AG04449 (cell line): ENCODE results near the gene HOXD12.

ENCODE experiments used
- CTCF ChIA-PET: fragments of 350-600 bp; formaldehyde crosslinking; extraction: SDS; loops from one replicate; lab custom pipeline; 2021; ENCODE audit warnings: antibody characterized with exemption; lab: Yijun Ruan, JAX
- POLR2A ChIA-PET: fragments of 400-600, 350-600 bp; formaldehyde crosslinking; extraction: SDS; loops from one replicate; lab custom pipeline; 2020; ENCODE audit warnings: antibody characterized with exemption, inconsistent platforms; lab: Yijun Ruan, JAX
- DNase-seq: peaks from one replicate; pipeline ENCODE4 v3.0.0-alpha.2; 2010; ENCODE audit warnings: low read depth, low spot score
- H3K4me3 ChIP-seq: 2 replicates; pipeline ENCODE4 v1.5.1; 2011; ENCODE audit warnings: low read depth, mild to moderate bottlenecking, control low read depth, low read length
- TF ChIP-seq, protein P1 (sequence below): IDR thresholded peaks from one replicate; pipeline ENCODE4 v1.5.1; 2011; ENCODE audit warnings: mild to moderate bottlenecking, moderate library complexity, low read length, control low read depth, inconsistent platforms; ENCODE audit not compliant: insufficient read depth; ENCODE audit errors: missing control alignments

HOXD12 gene

DNA sequence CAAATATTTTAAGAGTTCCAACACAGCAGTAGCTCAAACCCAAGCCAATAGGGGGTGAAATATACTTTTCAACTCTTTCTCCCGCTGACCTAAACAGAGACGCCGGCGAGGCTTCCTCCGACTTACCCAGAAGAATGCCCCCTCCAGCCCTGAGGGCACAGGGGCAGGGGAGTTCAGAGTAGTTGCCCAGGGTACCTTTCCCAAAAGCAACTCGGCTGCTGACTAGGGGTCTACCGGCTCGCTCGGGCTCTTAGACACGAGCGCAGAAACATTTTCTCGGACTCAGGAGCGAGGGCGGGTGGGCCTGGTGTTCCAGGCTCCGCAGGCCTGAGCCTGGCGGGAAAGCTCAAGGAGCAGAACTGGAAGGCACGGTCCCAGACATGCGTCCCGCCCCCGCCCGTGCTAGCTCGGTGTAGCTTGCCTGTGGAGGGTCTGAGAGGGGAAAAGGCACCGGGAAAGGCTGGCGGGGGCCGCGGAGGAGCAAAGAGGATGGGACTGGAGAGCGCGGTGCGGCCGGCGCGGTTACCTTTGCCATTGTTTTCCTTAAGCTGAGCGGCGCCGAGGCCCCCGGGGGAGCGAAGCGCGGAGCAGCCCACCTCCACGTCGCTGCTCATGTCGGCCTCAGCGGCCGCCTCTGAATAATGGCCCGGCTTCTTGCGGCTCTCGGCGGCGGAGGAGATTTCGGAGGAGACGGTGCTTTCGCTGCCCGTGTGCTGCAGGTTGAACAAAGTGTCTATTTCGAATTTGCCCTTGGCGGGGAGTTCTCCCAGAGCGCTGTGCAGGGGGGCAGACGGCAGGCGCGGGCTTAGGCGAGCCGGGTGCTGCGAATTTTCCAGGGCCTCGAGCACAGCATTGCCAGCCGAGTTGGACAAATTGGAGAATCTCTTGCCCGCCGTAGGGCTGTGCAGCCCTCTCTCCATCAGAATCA lies 16.5 kb upstream of the HOXD12 start:
- no peak overlapping the region for H3K4me3 ChIP-seq
- DNase-seq = no peak
- TF ChIP-seq, protein P1, sequence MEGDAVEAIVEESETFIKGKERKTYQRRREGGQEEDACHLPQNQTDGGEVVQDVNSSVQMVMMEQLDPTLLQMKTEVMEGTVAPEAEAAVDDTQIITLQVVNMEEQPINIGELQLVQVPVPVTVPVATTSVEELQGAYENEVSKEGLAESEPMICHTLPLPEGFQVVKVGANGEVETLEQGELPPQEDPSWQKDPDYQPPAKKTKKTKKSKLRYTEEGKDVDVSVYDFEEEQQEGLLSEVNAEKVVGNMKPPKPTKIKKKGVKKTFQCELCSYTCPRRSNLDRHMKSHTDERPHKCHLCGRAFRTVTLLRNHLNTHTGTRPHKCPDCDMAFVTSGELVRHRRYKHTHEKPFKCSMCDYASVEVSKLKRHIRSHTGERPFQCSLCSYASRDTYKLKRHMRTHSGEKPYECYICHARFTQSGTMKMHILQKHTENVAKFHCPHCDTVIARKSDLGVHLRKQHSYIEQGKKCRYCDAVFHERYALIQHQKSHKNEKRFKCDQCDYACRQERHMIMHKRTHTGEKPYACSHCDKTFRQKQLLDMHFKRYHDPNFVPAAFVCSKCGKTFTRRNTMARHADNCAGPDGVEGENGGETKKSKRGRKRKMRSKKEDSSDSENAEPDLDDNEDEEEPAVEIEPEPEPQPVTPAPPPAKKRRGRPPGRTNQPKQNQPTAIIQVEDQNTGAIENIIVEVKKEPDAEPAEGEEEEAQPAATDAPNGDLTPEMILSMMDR = no peak
- CTCF ChIA-PET = interaction anchor here (0.8 to 7.9 kb wide), 4 partner anchors 10 to 395 kb away, joined by 3 to 115 read pairs (median 26); no protein-coding TSS in a partner anchor
- POLR2A ChIA-PET = no interaction called here

DNA sequence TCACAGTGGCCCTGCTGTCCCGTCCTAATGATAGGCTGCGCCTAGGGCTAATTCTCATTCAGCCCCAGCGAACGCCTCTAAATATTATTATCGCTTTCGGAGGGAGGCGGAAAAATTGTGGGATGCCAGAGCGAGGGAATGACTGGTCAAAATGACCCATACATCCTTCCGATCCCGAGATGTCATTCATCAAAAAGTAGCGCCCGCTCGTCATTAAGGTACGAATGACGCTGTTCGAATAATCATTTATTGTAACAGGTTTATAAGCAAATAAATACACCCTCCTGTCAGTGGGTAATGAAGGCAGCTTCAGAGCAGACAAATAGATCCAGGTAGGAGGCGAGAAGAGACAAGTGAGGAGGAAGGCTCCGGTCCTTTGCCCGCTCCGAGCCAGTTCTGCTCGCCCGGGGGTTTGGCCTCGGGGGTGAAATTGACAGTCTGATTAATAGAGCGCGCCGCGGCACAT lies 15.8 kb upstream of the HOXD12 start, which contains the start of gene EVX2:
EVX2 (minus strand) TSS at position 167 of the 466 bp plus-strand sequence. CDS start 186 bp downstream, outside the sequence.
- ChIA-PET POLR2A (no interaction called here), CTCF (interaction anchor here (7.5 to 7.9 kb wide), 2 partner anchors 12 to 395 kb away, joined by 47 to 115 read pairs; no protein-coding TSS in a partner anchor)
- TF ChIP-seq, protein P1 = no peak
- DNase-seq = no peak
- no peak within 1 kb of the TSS for H3K4me3 ChIP-seq

DNA sequence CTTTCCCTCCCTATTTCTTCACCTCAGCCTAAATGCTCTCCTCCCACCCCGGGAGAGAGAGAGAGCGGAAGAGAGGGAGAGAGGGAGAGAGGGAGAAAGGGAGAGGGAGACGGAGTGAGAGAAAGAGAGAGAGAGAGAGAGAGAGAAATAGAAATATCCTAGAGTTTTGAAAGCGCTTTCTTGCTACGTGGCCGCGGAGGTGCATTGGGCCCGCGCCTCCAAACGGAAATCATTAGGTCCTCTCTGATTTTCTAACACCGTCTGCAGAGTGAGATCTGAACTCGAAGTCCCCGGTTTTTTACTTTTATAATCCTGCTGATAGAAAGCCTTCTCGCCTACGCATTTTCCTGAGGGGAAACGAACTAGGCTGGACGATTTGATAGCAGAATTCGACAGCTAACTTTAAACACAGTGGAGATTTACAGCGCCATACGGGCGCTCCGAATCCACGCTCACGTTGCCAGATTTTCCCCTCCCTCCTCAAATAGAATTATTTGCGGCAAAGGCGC lies 14.9 kb upstream of the HOXD12 start:
- TF ChIP-seq, protein P1 = no peak
- POLR2A ChIA-PET = interaction anchor here (0.6 kb wide), 1 partner anchor 74 kb away, joined by 3 read pairs; no protein-coding TSS in a partner anchor
- CTCF ChIA-PET = interaction anchor here (0.9 to 7.9 kb wide), 7 partner anchors 11 to 833 kb away, joined by 3 to 115 read pairs (median 7); no protein-coding TSS in a partner anchor
- no peak overlapping the region for H3K4me3 ChIP-seq
- no peak for DNase-seq

DNA sequence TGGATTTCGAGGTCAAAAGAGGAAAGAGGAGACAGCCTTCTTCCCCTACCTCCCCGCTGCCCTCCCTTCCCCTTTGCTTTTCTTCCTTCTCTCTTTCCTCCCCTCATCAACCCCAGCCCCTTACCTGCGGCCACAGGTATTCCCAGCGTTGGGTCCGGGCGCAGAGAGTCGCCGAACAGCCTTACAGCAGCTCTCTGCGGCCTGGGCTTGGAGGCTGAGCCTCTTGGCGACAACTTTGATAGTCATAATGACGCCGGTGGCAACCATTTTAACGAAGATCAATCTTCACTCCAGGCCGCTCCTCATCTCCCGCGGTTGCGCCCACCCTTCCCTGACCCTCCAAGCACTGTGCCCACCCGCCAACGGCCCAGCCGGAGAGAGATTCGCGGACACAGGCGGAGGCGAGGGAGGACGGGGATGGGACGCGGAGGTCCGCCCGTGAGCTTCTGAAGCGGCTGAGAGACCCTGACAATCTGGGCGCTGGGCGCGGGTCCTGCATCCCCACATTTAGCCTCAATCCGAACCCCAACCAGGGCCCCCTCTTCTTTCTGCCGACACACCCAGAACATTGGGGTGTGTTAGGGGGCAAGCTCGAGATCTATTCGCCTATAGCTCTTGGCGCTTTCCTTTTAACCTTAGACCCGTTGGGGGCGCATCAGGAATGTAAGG lies 14.3 kb upstream of the HOXD12 start:
- H3K4me3 ChIP-seq = no peak overlapping the region
- ChIA-PET CTCF (interaction anchor here (0.8 to 7.9 kb wide), 13 partner anchors 7 to 834 kb away, joined by 3 to 115 read pairs (median 4); no protein-coding TSS in a partner anchor), POLR2A (interaction anchor here (0.6 kb wide), 1 partner anchor 75 kb away, joined by 3 read pairs; no protein-coding TSS in a partner anchor)
- TF ChIP-seq, protein P1 = no peak
- DNase-seq = no peak

DNA sequence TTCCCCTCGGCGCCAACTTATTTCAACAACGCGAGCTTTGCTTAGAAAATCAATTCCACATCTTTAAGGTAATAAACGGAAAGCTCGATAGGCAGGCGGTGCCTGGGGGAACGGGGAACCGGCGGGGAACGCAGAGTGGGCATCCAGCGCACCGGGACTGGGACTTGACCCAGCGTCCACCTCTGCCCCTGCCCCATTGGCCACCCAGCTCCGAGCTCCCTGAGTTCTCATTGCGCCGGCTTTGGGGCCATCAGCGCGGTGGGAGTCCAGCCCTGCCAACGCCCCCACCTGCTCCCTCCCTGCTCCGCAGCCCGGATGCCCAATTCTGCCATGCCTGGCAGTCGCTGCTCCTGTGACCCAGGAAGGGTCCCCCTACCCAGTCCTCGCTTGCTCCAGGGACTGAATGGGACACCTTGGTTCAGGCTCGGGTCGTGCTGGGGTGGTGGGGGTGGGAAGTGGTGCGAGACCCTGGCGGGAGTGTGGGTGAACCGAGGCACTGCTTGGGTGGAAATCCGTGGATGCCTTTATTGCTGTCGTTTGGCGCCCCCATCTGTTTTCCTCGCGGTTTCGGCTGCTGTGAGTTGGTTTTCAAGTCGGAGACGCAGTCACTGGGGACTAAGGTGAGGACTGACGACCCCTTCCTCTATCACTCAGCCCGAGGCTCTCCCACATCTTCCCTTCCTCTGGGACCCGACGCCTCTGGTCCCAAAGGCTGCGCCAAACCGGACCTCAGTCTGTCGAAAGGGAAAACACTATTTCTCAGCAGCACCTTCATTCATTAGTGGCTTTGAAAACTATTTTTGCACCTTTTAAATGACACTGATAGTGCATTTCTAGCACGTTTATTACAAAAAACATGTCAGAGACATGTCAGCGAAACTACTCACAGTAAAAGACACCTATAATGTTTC lies 13.5 kb upstream of the HOXD12 start:
- TF ChIP-seq, protein P1 = peak; percentile 47
- no peak overlapping the region for H3K4me3 ChIP-seq
- ChIA-PET POLR2A (no interaction called here), CTCF (interaction anchor here (0.8 to 7.9 kb wide), 17 partner anchors 8 to 835 kb away, joined by 3 to 115 read pairs (median 4); no protein-coding TSS in a partner anchor)
- no peak for DNase-seq
